Suppressor macrophage treated with lipopolysaccharide for 1 hour (primary cell): ENCODE results near the gene ABTB2.

ENCODE experiments used
- DNase-seq, 3 donors: peaks; one replicate each; pipeline ENCODE4 v3.0.0-alpha.2; 2020 to 2022

Gene ABTB2

DNA sequence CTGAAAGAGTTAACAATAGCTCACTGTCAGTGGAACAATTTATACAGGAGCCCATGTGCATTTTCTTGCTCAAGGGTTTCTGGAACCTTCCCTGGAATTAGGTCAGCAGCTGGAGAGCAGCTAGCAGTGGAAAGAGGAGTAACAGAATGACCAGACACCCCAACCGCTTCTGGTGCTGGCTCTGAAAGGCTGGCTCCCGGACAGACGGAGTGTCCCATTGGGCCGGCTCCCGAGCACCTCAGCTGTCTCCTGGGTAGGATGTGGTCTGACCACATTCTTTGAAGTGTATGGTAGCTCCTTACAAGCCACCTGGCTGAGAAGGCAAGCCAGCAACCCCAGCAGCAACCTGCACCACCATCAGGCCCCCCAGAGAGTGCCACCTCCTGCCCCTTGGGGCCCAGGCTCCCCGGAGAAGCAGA lies 44.7 kb downstream of the ABTB2 start:
- no peak for DNase-seq

GRCh38 chr11:34311126-34311525 lies 46.7 kb downstream of the ABTB2 start:
- no peak for DNase-seq

- DNase-seq, result peak; percentile 52 to 71 (median 55)
These were observed 47.8 kb downstream of the ABTB2 start for GRCh38 chr11:34309965-34310364.

GRCh38 chr11:34308913-34309585 lies 48.8 kb downstream of the ABTB2 start:
- DNase-seq, result peak; percentile 92 to 99 (median 97)

GRCh38 chr11:34308049-34308912 lies 49.5 kb downstream of the ABTB2 start:
- peak; percentile 44 to 67 (median 58) for DNase-seq

DNA sequence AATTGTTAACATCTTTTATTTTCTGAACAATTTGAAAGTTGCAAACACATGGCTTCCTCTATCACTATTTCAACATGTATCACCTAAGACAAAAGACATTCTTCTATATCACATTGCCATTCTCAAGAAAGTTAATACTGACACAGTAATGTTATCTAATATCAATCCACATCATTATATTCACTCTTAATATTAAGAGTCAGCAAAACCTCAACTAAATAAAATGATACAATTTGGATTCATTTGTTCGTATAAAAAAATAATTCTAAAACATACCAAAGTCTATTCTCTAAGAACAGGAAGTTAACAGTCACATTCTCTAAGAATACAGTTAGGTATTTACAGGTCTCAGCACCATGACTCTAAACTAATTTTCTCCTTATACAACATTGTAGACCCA lies 52.0 kb downstream of the ABTB2 start:
- no peak for DNase-seq

GRCh38 chr11:34305193-34305592 lies 52.6 kb downstream of the ABTB2 start:
- no peak for DNase-seq

- DNase-seq, result no peak
These were observed 54.7 kb downstream of the ABTB2 start for GRCh38 chr11:34303028-34303570.

DNA sequence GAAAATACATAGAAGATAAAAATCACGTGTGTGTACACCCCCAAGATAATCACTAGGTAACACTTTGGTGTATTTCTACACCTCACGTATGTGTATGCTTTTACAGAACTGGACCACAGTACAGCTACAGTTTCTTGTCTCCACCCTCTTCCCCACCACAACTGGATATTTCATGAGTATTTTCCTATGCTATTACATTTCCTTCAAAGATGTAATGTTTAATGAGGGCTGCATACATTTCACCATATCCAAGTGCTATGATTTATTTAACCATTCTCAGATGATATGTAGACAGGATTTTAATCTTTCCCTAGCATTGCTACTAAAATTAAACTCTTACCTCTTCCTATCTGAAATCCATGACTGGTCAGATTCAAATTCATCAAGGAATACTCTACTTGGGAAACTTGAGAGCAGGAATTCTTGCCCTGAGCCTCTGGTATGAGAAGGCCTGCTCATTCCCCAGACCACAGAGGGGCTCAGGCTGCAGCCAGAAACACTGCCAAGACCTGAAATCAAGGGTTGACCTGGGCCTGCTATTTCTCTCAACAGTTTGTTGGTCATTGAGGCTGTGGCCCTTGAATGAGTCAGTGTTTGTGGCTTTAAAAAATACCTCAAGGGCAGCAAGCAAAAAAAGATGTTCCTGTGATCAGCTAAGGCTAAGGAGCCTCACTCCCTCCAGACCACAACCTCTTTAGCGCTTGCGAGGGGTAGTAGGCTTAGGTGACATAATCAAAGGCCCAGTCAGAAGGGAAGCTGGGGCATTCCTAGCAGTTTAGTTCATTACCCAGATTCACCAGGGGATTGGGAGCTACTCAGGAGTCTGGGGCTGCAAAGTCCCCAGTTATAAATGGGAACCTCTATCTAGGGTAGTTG lies 55.5 kb downstream of the ABTB2 start:
- DNase-seq, result peak; percentile 63 to 79 (median 70)

DNA sequence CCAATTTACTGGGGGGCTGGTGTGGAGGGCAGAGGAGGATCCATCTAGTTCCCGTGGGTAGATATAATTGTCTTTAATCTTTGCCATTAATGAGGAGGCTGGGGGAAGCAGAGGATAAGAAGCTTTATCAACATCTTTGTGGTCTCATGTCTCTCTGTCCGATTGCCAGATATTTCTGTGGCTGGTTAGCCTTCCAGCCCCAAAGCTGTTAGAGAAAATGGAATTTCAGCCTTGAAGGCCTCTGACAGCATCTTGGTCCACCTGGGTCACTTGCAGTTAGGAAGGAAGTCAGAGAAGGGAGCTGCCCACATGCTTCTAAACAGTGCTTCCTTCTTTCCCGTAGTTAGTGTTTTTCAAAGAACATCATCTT lies 56.9 kb downstream of the ABTB2 start:
- peak; percentile 19 to 37 (median 28) for DNase-seq

- peak; percentile 57 to 83 (median 61) for DNase-seq
These were observed 57.5 kb downstream of the ABTB2 start for GRCh38 chr11:34300026-34300925.

GRCh38 chr11:34299284-34299972 lies 58.4 kb downstream of the ABTB2 start:
- no peak for DNase-seq

- no peak for DNase-seq
These were observed 58.9 kb downstream of the ABTB2 start for GRCh38 chr11:34298871-34299270.

GRCh38 chr11:34296412-34296811 lies 61.4 kb downstream of the ABTB2 start:
- DNase-seq, result no peak

GRCh38 chr11:34292546-34292945 lies 65.3 kb downstream of the ABTB2 start:
- DNase-seq, result no peak

- DNase-seq, result no peak
These were observed 65.7 kb downstream of the ABTB2 start for GRCh38 chr11:34292111-34292510.

DNA sequence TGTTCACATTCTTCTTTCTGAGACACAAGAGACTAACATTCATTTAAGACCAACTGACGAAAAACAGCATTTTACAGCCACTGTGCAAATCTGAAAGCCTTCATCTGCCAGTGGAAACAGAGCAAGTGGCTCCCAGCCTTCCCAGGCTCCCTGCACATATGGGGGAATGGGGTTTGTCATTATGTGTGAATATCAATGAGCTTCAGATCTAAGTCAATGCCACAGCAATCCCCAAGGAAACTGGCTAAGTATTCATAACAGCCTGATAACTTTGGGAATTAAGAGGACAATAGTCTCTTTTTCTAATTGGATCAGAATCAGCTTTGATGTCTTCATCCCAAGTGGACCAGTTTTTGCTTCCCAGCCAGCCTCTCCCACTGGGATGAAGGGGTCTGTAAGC lies 66.9 kb downstream of the ABTB2 start:
- no peak for DNase-seq

DNA sequence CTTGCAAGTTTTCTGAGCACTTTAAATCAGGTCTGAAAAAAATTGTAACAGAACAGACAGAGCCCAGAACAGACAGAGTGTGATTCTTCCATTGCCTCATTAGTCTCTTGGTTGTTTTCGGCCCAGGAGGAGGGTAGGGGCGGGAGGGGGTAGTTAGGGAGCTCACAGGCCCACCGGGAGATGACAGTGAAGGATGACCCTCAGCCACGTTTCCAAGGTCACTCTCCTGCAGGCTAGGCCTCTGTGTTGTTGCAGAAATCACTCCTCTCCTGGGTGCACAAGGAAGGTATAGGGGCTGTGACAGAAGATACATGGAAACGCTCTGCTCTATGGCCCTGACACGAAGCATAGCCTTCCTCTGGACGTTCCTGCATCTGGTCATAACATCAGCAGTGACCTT lies 69.3 kb downstream of the ABTB2 start:
- no peak for DNase-seq

GRCh38 chr11:34284811-34285481 lies 72.9 kb downstream of the ABTB2 start:
- DNase-seq, result no peak

GRCh38 chr11:34284156-34284555 lies 73.7 kb downstream of the ABTB2 start:
- no peak for DNase-seq
